H1 (cell line): Measurements from ENCODE around the gene C13orf42. TPM values are rescaled to one million over a fixed set of nuclear protein-coding genes. Genes with fewer than 3 reads are reported as not detected.

ENCODE experiments used
- CTCF ChIA-PET: fragments of 300-600 bp; sonication (Branson Sonifier 250); formaldehyde crosslinking; loops from one replicate; lab custom pipeline; 2021; ENCODE audit not compliant: partially characterized antibody; lab: Charles Lee
- POLR2A ChIA-PET: fragments of 300-600 bp; sonication (Branson Sonifier 250); formaldehyde crosslinking; loops from one replicate; lab custom pipeline; 2021; ENCODE audit warnings: inconsistent platforms; ENCODE audit not compliant: partially characterized antibody; lab: Charles Lee
- DNase-seq, 2 experiments: peaks; one replicate each; pipeline versions ENCODE4 v3.0.0 to v3.0.0-alpha.2; 2010 to 2022; ENCODE audit warnings: low spot score in 2 of 2, low read depth in 1 of 2, mixed read lengths in 1 of 2
- FAIRE-seq: peaks from 2 replicates; lab custom pipeline; 2011; peaks lifted over from hg19 to GRCh38; lab: Jason Lieb, UNC
- H2AFZ ChIP-seq: 2 replicates; pipeline ENCODE4 v1.8.1; 2012; ENCODE audit warnings: low read length, inconsistent platforms
- H2AK5ac ChIP-seq: 2 replicates; pipeline ENCODE4 v1.6.1; 2013; ENCODE audit warnings: low read depth, low read length
- H2BK120ac ChIP-seq: replicated peaks from 2 replicates; pipeline ENCODE3; 2013; ENCODE audit warnings: low read depth, low read length, inconsistent platforms
- H2BK12ac ChIP-seq: 2 replicates; pipeline ENCODE4 v1.6.1; 2013; ENCODE audit warnings: low read depth, low read length
- H2BK15ac ChIP-seq: 2 replicates; pipeline ENCODE4 v1.6.1; 2013; ENCODE audit warnings: low read length
- H2BK20ac ChIP-seq: 2 replicates; pipeline ENCODE4 v1.6.1; 2013; ENCODE audit warnings: low read length
- H2BK5ac ChIP-seq: 2 replicates; pipeline ENCODE4 v1.6.1; 2013; ENCODE audit warnings: low read depth, low read length
- H3K14ac ChIP-seq: 2 replicates; pipeline ENCODE4 v1.6.1; 2013; ENCODE audit warnings: inconsistent platforms; ENCODE audit not compliant: insufficient read length
- H3K18ac ChIP-seq: 2 replicates; pipeline ENCODE4 v1.6.1; 2013; ENCODE audit warnings: low read length; ENCODE audit errors: extremely low read depth
- H3K23ac ChIP-seq: 2 replicates; pipeline ENCODE4 v1.6.1; 2013; ENCODE audit warnings: inconsistent platforms; ENCODE audit not compliant: insufficient read length
- H3K23me2 ChIP-seq: 2 replicates; pipeline ENCODE4 v1.6.1; 2013; ENCODE audit warnings: low read depth, low read length
- H3K27ac ChIP-seq: 2 replicates; pipeline ENCODE4 v1.6.1; 2011; ENCODE audit warnings: low read depth, low read length, inconsistent platforms
- H3K27me3 ChIP-seq, 4 experiments: replicated peaks in 1 of 4; 1 replicate in 1 of 4; 2 replicates in 3 of 4; pipeline versions ENCODE4 v1.6.1 to v1.8.1; 2011 to 2013; ENCODE audit warnings: low read length in 3 of 4, mild to moderate bottlenecking in 3 of 4, inconsistent platforms in 2 of 4, mixed read lengths in 2 of 4, moderate library complexity in 1 of 4; ENCODE audit not compliant: control insufficient read depth in 3 of 4, insufficient read depth in 3 of 4; ENCODE audit errors: extremely low read depth in 1 of 4
- H3K36me3 ChIP-seq, 4 experiments: 2 replicates each; pipeline versions ENCODE4 v1.6.1 to v1.8.1; 2011 to 2013; ENCODE audit warnings: mild to moderate bottlenecking in 4 of 4, low read length in 3 of 4, moderate library complexity in 2 of 4, control low read depth in 1 of 4, inconsistent platforms in 1 of 4; ENCODE audit not compliant: insufficient read depth in 4 of 4, control insufficient read depth in 2 of 4
- H3K4ac ChIP-seq: replicated peaks from 2 replicates; pipeline ENCODE3; 2013; ENCODE audit warnings: low read length, low read depth, mixed read lengths, inconsistent platforms; ENCODE audit not compliant: insufficient read length
- H3K4me1 ChIP-seq, 4 experiments: replicated peaks in 1 of 4; 1 replicate in 1 of 4; 2 replicates in 3 of 4; pipeline versions ENCODE4 v1.6.1 to v1.8.1; 2011 to 2013; ENCODE audit warnings: low read length in 3 of 4, inconsistent platforms in 2 of 4, mixed read lengths in 1 of 4; ENCODE audit not compliant: insufficient read depth in 4 of 4, control insufficient read depth in 3 of 4
- H3K4me2 ChIP-seq, 2 experiments: 2 replicates each; pipeline versions ENCODE4 v1.6.1 to v1.8.1; 2011 to 2013; ENCODE audit warnings: low read depth in 2 of 2, low read length in 2 of 2, control low read depth in 1 of 2, inconsistent platforms in 1 of 2, mild to moderate bottlenecking in 1 of 2; ENCODE audit not compliant: insufficient read depth in 1 of 2
- H3K4me3 ChIP-seq, 4 experiments: fragments of 200-600, 300-600 bp in 1 of 4; sonication (generic), shearing (Covaris generic), sonication (Bioruptor Twin) in 1 of 4; 2 replicates each; pipeline versions ENCODE4 v1.5.1 to v1.8.1; 2011 to 2016; ENCODE audit warnings: low read length in 4 of 4, low read depth in 3 of 4, control low read depth in 2 of 4, inconsistent platforms in 2 of 4, mild to moderate bottlenecking in 2 of 4, mixed read lengths in 1 of 4, moderate library complexity in 1 of 4; ENCODE audit not compliant: insufficient read depth in 2 of 4; ENCODE audit errors: extremely low read depth in 1 of 4
- H3K56ac ChIP-seq: replicated peaks from 2 replicates; pipeline ENCODE3; 2013; ENCODE audit warnings: low read depth, mild to moderate bottlenecking, mixed read lengths, low read length, inconsistent platforms; ENCODE audit not compliant: insufficient read length
- H3K79me1 ChIP-seq: 2 replicates; pipeline ENCODE4 v1.6.1; 2013; ENCODE audit warnings: low read depth, low read length, control low read depth
- H3K79me2 ChIP-seq, 2 experiments: 2 replicates each; pipeline versions ENCODE4 v1.6.1 to v1.8.1; 2012 to 2013; ENCODE audit warnings: low read length in 2 of 2, mild to moderate bottlenecking in 2 of 2, inconsistent platforms in 1 of 2; ENCODE audit not compliant: insufficient read depth in 2 of 2, control insufficient read depth in 1 of 2
- H3K9ac ChIP-seq, 4 experiments: replicated peaks in 1 of 4; 1 replicate in 1 of 4; 2 replicates in 3 of 4; pipeline versions ENCODE4 v1.6.1 to v1.8.1; 2011 to 2013; ENCODE audit warnings: low read depth in 3 of 4, low read length in 3 of 4, control low read depth in 2 of 4, mild to moderate bottlenecking in 2 of 4, moderate library complexity in 2 of 4, inconsistent platforms in 1 of 4; ENCODE audit errors: extremely low read depth in 1 of 4
- H3K9me3 ChIP-seq, 2 experiments: 2 replicates each; pipeline versions ENCODE4 v1.6.1 to v1.8.1; 2012 to 2013; ENCODE audit warnings: mild to moderate bottlenecking in 2 of 2, moderate library complexity in 2 of 2, control low read depth in 1 of 2, inconsistent platforms in 1 of 2, low read depth in 1 of 2, low read length in 1 of 2, mixed read lengths in 1 of 2; ENCODE audit not compliant: insufficient read depth in 2 of 2
- H4K20me1 ChIP-seq, 2 experiments: replicated peaks in 1 of 2; 2 replicates each; pipeline versions ENCODE3 to v1.8.1; 2011 to 2013; ENCODE audit warnings: inconsistent platforms in 2 of 2, low read length in 2 of 2, mild to moderate bottlenecking in 1 of 2; ENCODE audit not compliant: insufficient read depth in 2 of 2, control insufficient read depth in 1 of 2
- H4K5ac ChIP-seq: 2 replicates; pipeline ENCODE4 v1.6.1; 2013; ENCODE audit warnings: low read length, low read depth, mixed read lengths, inconsistent platforms; ENCODE audit not compliant: insufficient read length
- H4K8ac ChIP-seq: 2 replicates; pipeline ENCODE4 v1.8.0; 2013; ENCODE audit warnings: mild to moderate bottlenecking, moderate library complexity, low read length, inconsistent platforms; ENCODE audit not compliant: insufficient read depth; ENCODE audit errors: extremely low read depth
- H4K91ac ChIP-seq: replicated peaks from 2 replicates; pipeline ENCODE3; 2013; ENCODE audit warnings: low read length, mixed read lengths, inconsistent platforms; ENCODE audit not compliant: insufficient read length
- FOSL1 ChIP-seq: IDR thresholded peaks from 2 replicates; pipeline ENCODE4 v1.6.1; 2011; ENCODE audit warnings: mild to moderate bottlenecking, low read depth, low read length, moderate library complexity; ENCODE audit not compliant: insufficient read depth
- RAD21 ChIP-seq, 2 experiments: IDR thresholded peaks in 1 of 2; conservative IDR thresholded peaks in 1 of 2; 2 replicates each; pipeline ENCODE4 v1.6.1; 2011; ENCODE audit warnings: low read depth in 2 of 2, low read length in 2 of 2, improper control_type of control experiment in 1 of 2, inconsistent platforms in 1 of 2, mild to moderate bottlenecking in 1 of 2, moderate library complexity in 1 of 2
- RBBP5 ChIP-seq: IDR thresholded peaks from 2 replicates; pipeline ENCODE4 v1.7.1; 2012; ENCODE audit warnings: low read depth, mild to moderate bottlenecking, inconsistent platforms, low read length, moderate library complexity, borderline replicate concordance
- WGBS, 2 experiments: shearing (Covaris generic) in 1 of 2; methylation state at CpG; one replicate each; pipeline versions ENCODE4 v1.1.6 to v1.1.7; 2013 to 2015; ENCODE audit warnings: low lambda C conversion rate in 2 of 2, mixed read lengths in 2 of 2, inconsistent platforms in 1 of 2, low coverage in 1 of 2, missing lambda C conversion rate in 1 of 2; ENCODE audit not compliant: insufficient replicate concordance in 2 of 2, insufficient coverage in 1 of 2, insufficient read length in 1 of 2; ENCODE audit errors: extremely low coverage in 1 of 2, missing lambda C conversion rate in 1 of 2; 5-methylcytosine and 5-hydroxymethylcytosine counted together
- polyA plus RNA-seq, 7 experiments: library from polyadenylated mRNA; depleted of rRNA in 3 of 7; stranded (reverse) in 5 of 7; unstranded in 2 of 7; fragments of >200 nt in 5 of 7; fragments of 200-250 nt in 2 of 7; gene quantifications; 1 replicate in 5 of 7; 2 replicates in 1 of 7; 4 replicates in 1 of 7; pipeline versions ENCODE4 v1.2.1 to v1.2.3, GENCODE V29; 2011 to 2013; ENCODE audit warnings: missing spikeins in 2 of 7, mixed read lengths in 2 of 7
- total RNA-seq: library from RNA; stranded (reverse); fragmentation: NEBNext Ultra II Directional; extraction: Animal tissue kit (Norgen Biotek cat#: 25700); gene quantifications from 2 replicates; pipeline ENCODE4 v1.2.1, GENCODE V29; 2021
- TF ChIP-seq, protein P1 (sequence below), 3 experiments: IDR thresholded peaks; 1 replicate in 2 of 3; 2 replicates in 1 of 3; pipeline versions ENCODE4 v1.5.1 to v1.6.1; 2011; ENCODE audit warnings: low read length in 3 of 3, mild to moderate bottlenecking in 3 of 3, inconsistent platforms in 2 of 3, low read depth in 1 of 3, moderate library complexity in 1 of 3; ENCODE audit not compliant: insufficient read depth in 1 of 3; ENCODE audit errors: control extremely low read depth in 1 of 3

Gene C13orf42
- total and polyA plus RNA-seq, 2 of the 8 experiments (the other 6 are each of a cell fraction or from before 2014, with no cell fraction given): 9.9 to 10.1 TPM

DNA sequence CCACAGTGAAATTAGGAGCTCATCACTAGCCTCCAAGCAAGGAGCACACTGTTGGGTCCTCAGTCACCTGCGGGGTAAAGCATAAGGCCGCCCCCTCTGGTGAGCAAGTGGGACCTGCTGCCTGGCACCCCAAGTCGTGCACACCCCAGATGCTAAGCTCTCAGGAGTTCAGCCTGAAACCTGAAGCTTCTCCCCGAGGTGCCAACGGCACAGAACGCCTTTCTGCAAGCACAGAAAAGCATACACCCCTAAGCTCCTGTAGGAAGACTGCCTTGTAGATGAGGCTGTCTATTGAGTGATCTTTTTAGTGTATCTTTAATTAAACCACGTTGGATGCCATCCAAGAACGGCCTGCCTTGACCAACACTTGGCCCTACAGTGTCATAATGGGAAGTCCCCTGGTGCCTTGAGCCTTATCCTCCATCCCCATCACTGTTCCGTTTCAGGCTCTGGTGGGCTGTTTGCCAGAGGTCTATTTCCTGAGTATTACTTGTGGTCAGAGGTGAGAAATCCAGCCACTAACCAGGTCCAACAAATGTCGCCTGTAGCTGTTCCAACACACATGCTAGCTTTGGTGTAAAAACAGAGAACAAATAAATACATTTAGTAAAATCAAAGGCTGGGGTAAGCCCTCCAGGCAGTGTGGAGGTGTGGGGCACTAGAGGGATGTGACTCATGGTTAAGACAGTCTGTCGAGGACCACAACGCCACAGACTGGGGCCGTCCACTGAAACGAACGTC is 44.8 kb downstream of the C13orf42 start:
- no peak overlapping the region for H3K23ac ChIP-seq
- DNase-seq (peak in 1 of 2 experiments; percentile 44), FAIRE-seq (no peak)
- H3K27ac ChIP-seq: no peak overlapping the region
- no peaks in the 10 kb centered on the region for H3K36me3 ChIP-seq
- H2BK120ac ChIP-seq: no peak overlapping the region
- H4K5ac ChIP-seq: no peak overlapping the region
- 0 out of 2 replicates have a peak overlapping the region, but pooled peaks have one; percentile 14 for H2AFZ ChIP-seq
- no peak overlapping the region for H3K56ac ChIP-seq
- no peak overlapping the region for H3K9ac ChIP-seq
- TF ChIP-seq FOSL1 (no peak), RAD21 (IDR thresholded peaks at IDR 0.05 in 1 of 2, conservative IDR thresholded peaks at IDR 0.05 in 1 of 2; ENCODE audit: low read depth in 2 of 2, low read length in 2 of 2) (peak; percentile 36 to 45), RBBP5 (no peak)
- TF ChIP-seq, protein P1, sequence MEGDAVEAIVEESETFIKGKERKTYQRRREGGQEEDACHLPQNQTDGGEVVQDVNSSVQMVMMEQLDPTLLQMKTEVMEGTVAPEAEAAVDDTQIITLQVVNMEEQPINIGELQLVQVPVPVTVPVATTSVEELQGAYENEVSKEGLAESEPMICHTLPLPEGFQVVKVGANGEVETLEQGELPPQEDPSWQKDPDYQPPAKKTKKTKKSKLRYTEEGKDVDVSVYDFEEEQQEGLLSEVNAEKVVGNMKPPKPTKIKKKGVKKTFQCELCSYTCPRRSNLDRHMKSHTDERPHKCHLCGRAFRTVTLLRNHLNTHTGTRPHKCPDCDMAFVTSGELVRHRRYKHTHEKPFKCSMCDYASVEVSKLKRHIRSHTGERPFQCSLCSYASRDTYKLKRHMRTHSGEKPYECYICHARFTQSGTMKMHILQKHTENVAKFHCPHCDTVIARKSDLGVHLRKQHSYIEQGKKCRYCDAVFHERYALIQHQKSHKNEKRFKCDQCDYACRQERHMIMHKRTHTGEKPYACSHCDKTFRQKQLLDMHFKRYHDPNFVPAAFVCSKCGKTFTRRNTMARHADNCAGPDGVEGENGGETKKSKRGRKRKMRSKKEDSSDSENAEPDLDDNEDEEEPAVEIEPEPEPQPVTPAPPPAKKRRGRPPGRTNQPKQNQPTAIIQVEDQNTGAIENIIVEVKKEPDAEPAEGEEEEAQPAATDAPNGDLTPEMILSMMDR (IDR thresholded peaks at IDR 0.05; ENCODE audit: control extremely low read depth in 1 of 3, insufficient read depth in 1 of 3, low read depth in 1 of 3, low read length in 3 of 3): peak; percentile 10 to 43 (median 29); a peak in 3 of 4 replicates
- no peak overlapping the region for H2BK15ac ChIP-seq
- no peak overlapping the region; the same call in 1 of the 2 replicates for H2AK5ac ChIP-seq
- no peaks in the 10 kb centered on the region for H3K23me2 ChIP-seq
- no peak overlapping the region for H3K14ac ChIP-seq
- ChIA-PET POLR2A (interaction anchor here (1.0 to 1.1 kb wide), 2 partner anchors 12 to 84 kb away, joined by 3 read pairs; no protein-coding TSS in a partner anchor), CTCF (interaction anchor here (0.6 to 4.9 kb wide), 16 partner anchors 9 to 1093 kb away, joined by 3 to 50 read pairs (median 3); no protein-coding TSS in a partner anchor)
- H2BK5ac ChIP-seq: no peak overlapping the region
- H4K20me1 ChIP-seq: no peaks in the 10 kb centered on the region
- 0 out of 2 replicates have a peak overlapping the region, but pooled peaks have one; percentile 42 for H3K18ac ChIP-seq
- 0 out of 2 replicates have a peak overlapping the region, but pooled peaks have one; percentile 2 for H2BK12ac ChIP-seq
- H3K79me1 ChIP-seq: no peaks in the 10 kb centered on the region
- no peak overlapping the region for H4K8ac ChIP-seq
- H3K79me2 ChIP-seq: no peaks in the 10 kb centered on the region
- no peaks in the 10 kb centered on the region for H3K9me3 ChIP-seq
- H4K91ac ChIP-seq: no peak overlapping the region
- no peaks in the 10 kb centered on the region; a peak in 1 of 7 replicates for H3K27me3 ChIP-seq
- no peak overlapping the region for H3K4me3 ChIP-seq
- peaks cover 0 to 3% (median 2%) of the 10 kb centered on the region in 4 experiments; a peak in 3 of 7 replicates for H3K4me1 ChIP-seq
- no peak overlapping the region for H2BK20ac ChIP-seq
- 87% methylated on average over 15 of the region's 15 CpGs; no CpG with 5 or more reads in 1 of the 2 experiments for WGBS, 2 experiments
- H3K4ac ChIP-seq: no peak overlapping the region
- no peak overlapping the region for H3K4me2 ChIP-seq
